ENCODE data around the gene MKRN2.

GRCh38 chr3:12588039-12589009 lies 31.4 kb downstream of the MKRN2 start:
- TF ChIP-seq MAX (IDR thresholded peaks at IDR 0.05; ENCODE audit: insufficient read depth, insufficient read length): no peak
- no peak for TF ChIP-seq POLR2A (IDR thresholded peaks at IDR 0.05; ENCODE audit: low read depth, low read length)
- no peak for TF ChIP-seq POLR2AphosphoS5 (IDR thresholded peaks at IDR 0.05; ENCODE audit: insufficient read depth, low read depth, low read length)
- TF ChIP-seq CTCF (IDR thresholded peaks at IDR 0.05; ENCODE audit: extremely low read depth in 1 of 2, insufficient read depth in 1 of 2, low read depth in 1 of 2, low read length in 2 of 2): no peak
- TF ChIP-seq EZH2 (IDR thresholded peaks at IDR 0.05; ENCODE audit: borderline replicate concordance, low read depth, low read length, severe bottlenecking): no peak
- no peak for TF ChIP-seq MYC (IDR thresholded peaks at IDR 0.05; ENCODE audit: low read depth, low read length)

Measured in endothelial cell of umbilical vein (primary cell).